Fibroblast of lung (primary cell): ENCODE measurements around the gene ARHGEF18. TPM values are rescaled to one million over a fixed set of nuclear protein-coding genes. Genes with fewer than 3 reads are reported as not detected.

ENCODE experiments used
- DNase-seq, 2 donors: peaks; one replicate each; pipeline versions ENCODE4 v3.0.0 to v3.0.0-alpha.2; 2010; ENCODE audit warnings: low read depth in 2 of 2
- H2AFZ ChIP-seq: 2 replicates; pipeline ENCODE4 v1.5.1; 2012; ENCODE audit warnings: low read length, control low read depth, inconsistent platforms
- H3K27ac ChIP-seq: 2 replicates; pipeline ENCODE4 v1.5.1; 2011; ENCODE audit warnings: low read length, control low read depth; ENCODE audit not compliant: insufficient read depth
- H3K27me3 ChIP-seq: 2 replicates; pipeline ENCODE4 v1.5.1; 2011; ENCODE audit warnings: mild to moderate bottlenecking, low read length; ENCODE audit not compliant: control insufficient read depth, insufficient read depth
- H3K36me3 ChIP-seq: 2 replicates; pipeline ENCODE4 v1.5.1; 2011; ENCODE audit warnings: low read length; ENCODE audit not compliant: control insufficient read depth, insufficient read depth
- H3K4me1 ChIP-seq: 2 replicates; pipeline ENCODE4 v1.5.1; 2011; ENCODE audit warnings: low read length; ENCODE audit not compliant: control insufficient read depth, insufficient read depth; ENCODE audit errors: extremely low read depth
- H3K4me2 ChIP-seq: 2 replicates; pipeline ENCODE4 v1.5.1; 2011; ENCODE audit warnings: low read length, control low read depth; ENCODE audit not compliant: insufficient read depth; ENCODE audit errors: extremely low read depth
- H3K4me3 ChIP-seq, 4 experiments: fragments of 200-600 bp in 1 of 4; sonication (generic) in 1 of 4; replicated peaks in 1 of 4; 2 replicates each; pipeline ENCODE4 v1.5.1; 2011 to 2016; ENCODE audit warnings: low read length in 4 of 4, low read depth in 3 of 4, mild to moderate bottlenecking in 3 of 4, control low read depth in 2 of 4, inconsistent platforms in 1 of 4, mixed read lengths in 1 of 4; ENCODE audit not compliant: insufficient read depth in 1 of 4; ENCODE audit errors: control extremely low read depth in 1 of 4
- H3K79me2 ChIP-seq: 2 replicates; pipeline ENCODE4 v1.5.1; 2012; ENCODE audit warnings: mild to moderate bottlenecking, low read length, inconsistent platforms; ENCODE audit not compliant: control insufficient read depth, insufficient read depth
- H3K9ac ChIP-seq: 2 replicates; pipeline ENCODE4 v1.5.1; 2011; ENCODE audit warnings: mild to moderate bottlenecking, low read length, control low read depth; ENCODE audit not compliant: insufficient read depth
- H3K9me3 ChIP-seq: 2 replicates; pipeline ENCODE4 v1.5.1; 2012; ENCODE audit warnings: low read depth, low read length; ENCODE audit not compliant: control insufficient read depth, insufficient read depth
- H4K20me1 ChIP-seq: 2 replicates; pipeline ENCODE4 v1.5.1; 2011; ENCODE audit warnings: low read length; ENCODE audit not compliant: control insufficient read depth, insufficient read depth; ENCODE audit errors: extremely low read depth
- EZH2 ChIP-seq: IDR thresholded peaks from 2 replicates; pipeline ENCODE4 v1.5.1; 2012; ENCODE audit warnings: low read length, control low read depth, mild to moderate bottlenecking; ENCODE audit errors: missing control alignments
- polyA minus RNA-seq: library from RNA; depleted of rRNA, polyadenylated mRNA; stranded (reverse); fragments of >200 nt; gene quantifications from 2 replicates; pipeline ENCODE4 v1.2.3, GENCODE V29; 2011; ENCODE audit warnings: low replicate concordance
- polyA plus RNA-seq, 2 donors: library from polyadenylated mRNA; depleted of rRNA in 1 of 2; stranded (reverse) in 1 of 2; unstranded in 1 of 2; fragments of >200 nt; gene quantifications; 2 replicates each; pipeline ENCODE4 v1.2.1, GENCODE V29; 2011 to 2012; ENCODE audit warnings: missing spikeins in 1 of 2
- total RNA-seq: library from RNA; depleted of rRNA; stranded (reverse); fragments of >200 nt; gene quantifications from 2 replicates; pipeline ENCODE4 v1.2.1, GENCODE V29; 2014
- TF ChIP-seq, protein P1 (sequence below), 2 donors: IDR thresholded peaks in 1 of 2; conservative IDR thresholded peaks in 1 of 2; 1 replicate in 1 of 2; 2 replicates in 1 of 2; pipeline ENCODE4 v1.5.1; 2011 to 2012; ENCODE audit warnings: low read length in 2 of 2, control low read depth in 1 of 2, inconsistent platforms in 1 of 2, low read depth in 1 of 2, mild to moderate bottlenecking in 1 of 2

Gene ARHGEF18
- total RNA-seq (33.1 and 45.1 TPM in 2 replicates), polyA plus RNA-seq (6.1 and 7.8 TPM in 2 replicates), polyA minus RNA-seq (5.6 and 11.1 TPM in 2 replicates)
- polyA plus RNA-seq (2012): 19.8 and 20.8 TPM in 2 replicates

DNA sequence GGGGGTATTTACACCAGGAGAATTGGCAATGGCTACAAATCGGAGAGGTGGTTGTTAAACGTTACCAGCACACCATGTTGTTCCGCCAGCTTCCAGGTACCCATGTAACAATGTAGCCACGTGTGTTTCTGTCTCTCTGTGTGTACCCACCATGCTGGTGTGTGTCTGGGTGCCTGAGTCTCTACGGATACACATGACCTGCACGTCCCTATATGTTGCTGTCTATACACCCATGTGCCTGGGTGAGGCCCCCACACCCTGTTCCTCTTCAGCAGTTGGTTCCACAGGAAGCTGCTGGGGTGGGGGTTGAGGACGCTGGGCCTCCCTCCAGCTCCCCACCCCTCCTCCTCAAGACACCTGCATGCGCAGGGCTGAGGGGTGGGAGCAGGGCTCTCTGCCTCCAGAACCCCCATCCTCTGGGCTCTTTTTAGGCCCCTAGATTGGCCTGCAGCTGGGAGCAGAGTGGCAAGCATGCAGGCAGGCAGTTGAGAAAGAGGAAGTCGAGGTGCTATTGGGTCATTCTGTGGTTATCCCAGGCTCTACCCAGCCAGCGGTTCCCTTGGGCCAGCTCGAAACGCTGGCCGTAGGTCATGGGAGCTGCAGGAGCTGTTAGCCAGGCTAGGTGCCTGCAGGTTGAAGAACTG, at the start of gene ARHGEF18:
TSS of gene ARHGEF18 (plus strand) at position 351 of the 644 bp plus-strand sequence. CDS start 13,954 bp downstream, outside the sequence.
- Histone ChIP-seq H3K4me1 (no peaks in the 10 kb centered on the region), H3K27me3 (no peaks in the 10 kb centered on the region), H3K36me3 (no peaks in the 10 kb centered on the region), H3K79me2 (no peaks in the 10 kb centered on the region), H4K20me1 (no peaks in the 10 kb centered on the region), H2AFZ (no peak within 1 kb of the TSS), H3K9ac (no peak within 1 kb of the TSS), H3K27ac (no peak within 1 kb of the TSS), H3K4me3 (no peak within 1 kb of the TSS), H3K9me3 (no peaks in the 10 kb centered on the region), H3K4me2 (no peak within 1 kb of the TSS)
- no peak for DNase-seq
- TF ChIP-seq, protein P1, sequence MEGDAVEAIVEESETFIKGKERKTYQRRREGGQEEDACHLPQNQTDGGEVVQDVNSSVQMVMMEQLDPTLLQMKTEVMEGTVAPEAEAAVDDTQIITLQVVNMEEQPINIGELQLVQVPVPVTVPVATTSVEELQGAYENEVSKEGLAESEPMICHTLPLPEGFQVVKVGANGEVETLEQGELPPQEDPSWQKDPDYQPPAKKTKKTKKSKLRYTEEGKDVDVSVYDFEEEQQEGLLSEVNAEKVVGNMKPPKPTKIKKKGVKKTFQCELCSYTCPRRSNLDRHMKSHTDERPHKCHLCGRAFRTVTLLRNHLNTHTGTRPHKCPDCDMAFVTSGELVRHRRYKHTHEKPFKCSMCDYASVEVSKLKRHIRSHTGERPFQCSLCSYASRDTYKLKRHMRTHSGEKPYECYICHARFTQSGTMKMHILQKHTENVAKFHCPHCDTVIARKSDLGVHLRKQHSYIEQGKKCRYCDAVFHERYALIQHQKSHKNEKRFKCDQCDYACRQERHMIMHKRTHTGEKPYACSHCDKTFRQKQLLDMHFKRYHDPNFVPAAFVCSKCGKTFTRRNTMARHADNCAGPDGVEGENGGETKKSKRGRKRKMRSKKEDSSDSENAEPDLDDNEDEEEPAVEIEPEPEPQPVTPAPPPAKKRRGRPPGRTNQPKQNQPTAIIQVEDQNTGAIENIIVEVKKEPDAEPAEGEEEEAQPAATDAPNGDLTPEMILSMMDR (conservative IDR thresholded peaks at IDR 0.05 in 1 of 2, IDR thresholded peaks at IDR 0.05 in 1 of 2; ENCODE audit: low read depth in 1 of 2, low read length in 2 of 2): no peak
- no peak for TF ChIP-seq EZH2

DNA sequence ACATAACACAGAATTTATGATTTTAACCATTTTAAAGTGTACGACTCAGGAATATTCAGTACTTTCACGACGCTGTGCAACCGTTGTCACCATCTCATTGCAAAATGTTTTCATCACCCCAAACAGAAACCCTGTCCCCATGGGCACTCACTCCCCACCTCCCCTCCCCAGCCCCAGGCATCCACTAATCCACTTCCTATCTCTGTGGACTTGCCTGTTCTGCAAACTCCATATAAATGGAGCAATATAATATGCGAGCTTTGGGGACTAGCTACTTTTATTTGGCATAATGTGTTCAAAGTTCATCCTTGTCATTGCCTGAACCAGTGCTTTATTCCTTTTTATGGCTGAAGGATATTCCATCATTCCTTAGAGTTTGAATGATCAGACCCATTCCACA, 47.2 kb upstream of the ARHGEF18 start:
- Histone ChIP-seq H3K4me1 (no peaks in the 10 kb centered on the region), H3K36me3 (no peaks in the 10 kb centered on the region), H3K4me3 (no peak overlapping the region), H3K27ac (no peak overlapping the region), H3K27me3 (no peaks in the 10 kb centered on the region), H3K79me2 (no peaks in the 10 kb centered on the region), H3K4me2 (no peak overlapping the region), H3K9ac (no peak overlapping the region), H3K9me3 (no peaks in the 10 kb centered on the region), H2AFZ (no peak overlapping the region), H4K20me1 (no peaks in the 10 kb centered on the region)
- no peak for DNase-seq
- TF ChIP-seq, protein P1 (conservative IDR thresholded peaks at IDR 0.05 in 1 of 2, IDR thresholded peaks at IDR 0.05 in 1 of 2; ENCODE audit: low read depth in 1 of 2, low read length in 2 of 2): no peak
- TF ChIP-seq EZH2: no peak

DNA sequence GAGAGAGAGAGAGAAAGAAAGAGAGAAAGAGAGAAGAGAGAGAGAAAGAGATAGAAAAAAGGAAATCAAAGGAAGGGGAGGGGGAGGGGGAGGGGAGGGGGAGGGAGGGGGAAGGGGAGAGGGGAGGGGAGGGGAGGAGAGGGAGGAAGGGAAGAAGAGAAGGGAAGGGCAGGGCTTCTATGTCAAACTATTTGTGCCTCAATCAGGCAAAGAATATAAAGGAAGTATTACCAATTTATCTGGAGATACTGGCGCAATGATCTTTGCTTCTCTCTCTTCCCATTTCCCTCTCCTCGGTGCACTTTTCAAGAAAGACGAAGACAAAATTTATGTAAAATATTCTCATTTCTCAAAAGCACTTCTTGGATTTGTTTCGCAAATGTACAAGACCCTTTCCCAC, 45.3 kb upstream of the ARHGEF18 start:
- H2AFZ ChIP-seq: no peak overlapping the region
- DNase-seq: no peak
- no peak overlapping the region for H3K4me2 ChIP-seq
- no peak overlapping the region for H3K4me3 ChIP-seq
- no peaks in the 10 kb centered on the region for H3K9me3 ChIP-seq
- H3K27ac ChIP-seq: no peak overlapping the region
- no peak overlapping the region for H3K9ac ChIP-seq
- H3K36me3 ChIP-seq: no peaks in the 10 kb centered on the region
- no peaks in the 10 kb centered on the region for H3K4me1 ChIP-seq
- TF ChIP-seq EZH2: no peak
- TF ChIP-seq, protein P1 (conservative IDR thresholded peaks at IDR 0.05 in 1 of 2, IDR thresholded peaks at IDR 0.05 in 1 of 2; ENCODE audit: low read depth in 1 of 2, low read length in 2 of 2): no peak
- no peaks in the 10 kb centered on the region for H3K27me3 ChIP-seq
- no peaks in the 10 kb centered on the region for H4K20me1 ChIP-seq
- H3K79me2 ChIP-seq: no peaks in the 10 kb centered on the region
